DMS53 treated with DMSO at 0.1 percent for 48 hours (cell line): ENCODE measurements around the gene AKT1S1.

Experiments used
- DNase-seq: peaks from one replicate; lab custom pipeline; 2025; ENCODE audit not compliant: unreplicated experiment; lab: John Stamatoyannopoulos, UW

The AKT1S1 gene

DNA sequence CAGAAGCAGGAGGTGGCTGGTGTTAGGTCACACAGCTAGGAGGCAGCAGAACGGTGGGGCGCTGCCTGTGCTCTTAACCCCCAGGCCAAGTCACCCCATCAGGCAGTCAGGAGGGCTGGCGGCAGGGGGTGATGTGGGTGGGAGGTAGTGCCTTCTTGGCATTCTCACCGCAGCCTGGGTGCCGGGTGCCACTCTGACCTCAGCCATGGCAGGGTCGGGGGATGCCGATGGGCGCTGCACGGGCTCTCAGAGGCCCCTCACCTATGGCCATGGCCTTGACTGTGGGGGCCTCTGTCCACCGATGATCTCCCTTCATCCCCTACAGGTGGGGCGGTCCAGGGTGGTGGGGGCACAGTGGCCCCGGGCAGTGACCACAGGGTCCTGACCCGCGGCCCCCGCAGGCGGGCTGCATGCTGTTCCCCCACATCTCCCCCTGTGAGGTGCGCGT lies 20.6 kb downstream of the AKT1S1 start:
- no peak for DNase-seq

DNA sequence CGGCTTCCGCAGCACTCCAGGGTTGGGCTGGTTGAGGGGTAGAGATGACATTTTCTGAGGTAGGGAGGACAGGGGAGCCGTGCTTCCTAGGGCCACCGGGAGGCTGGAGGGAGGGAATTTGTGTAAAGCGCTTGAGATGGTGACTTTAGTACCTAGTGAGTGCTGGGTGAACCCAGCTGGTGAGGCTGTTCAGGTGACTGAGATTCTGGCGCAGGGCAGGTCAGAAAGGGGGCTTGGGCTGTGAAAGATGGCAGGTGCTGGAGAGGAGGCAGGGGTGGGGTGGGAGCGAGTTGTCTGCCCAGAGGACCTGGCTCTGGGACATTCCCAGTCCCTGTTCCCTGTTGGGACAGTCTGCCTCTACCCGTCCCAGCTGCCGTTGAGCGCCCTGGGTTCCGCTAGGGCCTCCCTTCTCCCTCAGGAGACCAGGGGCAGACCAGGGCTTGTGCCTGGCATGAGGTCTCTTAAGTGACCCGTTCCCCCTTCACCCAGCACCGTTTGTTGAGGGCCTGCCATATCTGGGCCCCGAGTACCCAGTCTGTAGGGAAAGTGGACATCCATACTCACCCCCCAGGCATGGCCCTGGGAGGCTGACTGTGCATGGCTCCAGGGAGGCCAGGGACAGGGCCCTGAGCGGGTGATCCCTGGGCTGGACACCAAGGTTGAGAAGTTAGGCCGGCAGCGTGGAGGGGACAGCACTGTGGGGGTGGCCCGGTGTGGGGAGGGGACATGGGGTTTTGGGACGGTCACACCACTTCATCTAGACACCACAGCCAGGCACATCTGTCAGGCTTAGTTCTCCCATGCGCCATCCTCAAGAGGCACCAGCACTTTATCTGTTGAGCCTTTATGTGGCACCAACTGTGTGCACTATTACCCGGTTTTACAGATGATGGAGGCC lies 21.2 kb downstream of the AKT1S1 start:
- no peak for DNase-seq

DNA sequence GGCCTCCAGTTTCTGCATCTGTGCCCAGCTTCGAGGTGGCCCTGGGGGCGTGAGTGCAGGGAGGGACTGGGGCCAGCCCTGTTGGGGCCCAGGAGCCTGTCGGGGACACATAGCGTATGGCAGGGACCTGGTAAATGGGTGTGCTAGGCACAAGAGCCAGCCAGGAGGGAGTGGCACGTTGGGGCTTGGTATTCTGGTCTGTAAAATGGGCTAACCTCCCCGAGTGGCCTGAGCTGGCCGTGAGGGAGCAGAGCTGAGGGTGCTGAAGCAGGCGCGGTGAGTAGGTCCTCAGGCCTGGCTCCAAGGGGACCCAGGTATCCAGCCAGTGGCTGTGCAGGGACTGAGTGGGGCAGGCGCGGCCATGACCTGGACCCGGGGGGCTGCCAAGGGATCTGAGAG lies 21.9 kb downstream of the AKT1S1 start:
- DNase-seq, result no peak

DNA sequence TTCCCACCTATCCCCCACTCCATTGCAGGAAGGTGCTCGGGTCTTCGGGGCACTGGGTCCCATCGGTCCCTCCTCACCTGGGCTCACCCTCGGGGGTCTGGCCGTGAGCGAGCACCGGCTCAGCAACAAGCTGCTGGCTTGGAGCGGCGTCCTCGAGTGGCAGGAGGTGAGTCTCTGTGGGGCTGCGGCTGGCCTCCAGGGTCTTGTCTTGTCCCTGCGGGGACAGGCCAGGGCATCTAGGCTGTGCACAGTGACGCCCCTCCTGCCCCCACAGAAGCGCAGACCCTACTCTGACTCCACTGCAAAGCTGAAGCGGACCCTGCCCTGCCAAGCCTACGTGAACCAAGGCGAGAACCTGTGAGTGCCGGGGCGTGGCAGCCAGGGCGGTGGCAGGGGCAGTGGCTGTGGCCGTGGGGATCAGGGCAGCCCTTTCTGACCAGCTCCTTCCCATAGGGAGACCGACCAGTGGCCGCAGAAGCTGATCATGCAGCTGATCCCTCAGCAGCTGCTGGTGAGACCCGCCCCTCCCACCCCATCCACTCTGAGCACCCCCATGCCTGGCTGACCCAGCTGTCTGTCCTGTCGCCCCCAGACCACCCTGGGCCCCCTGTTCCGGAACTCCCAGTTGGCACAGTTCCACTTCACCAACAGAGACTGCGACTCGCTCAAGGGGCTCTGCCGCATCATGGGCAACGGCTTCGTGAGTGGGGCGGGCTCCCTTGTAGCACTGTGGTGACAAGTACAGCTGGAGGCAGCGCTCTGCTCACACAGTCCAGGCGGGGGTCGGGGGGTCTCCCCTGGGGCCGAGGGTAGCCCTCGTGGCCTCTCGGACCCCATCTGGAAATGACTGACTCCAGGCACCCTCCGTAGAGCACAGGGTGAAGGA lies 22.5 kb downstream of the AKT1S1 start:
- DNase-seq, result no peak

DNA sequence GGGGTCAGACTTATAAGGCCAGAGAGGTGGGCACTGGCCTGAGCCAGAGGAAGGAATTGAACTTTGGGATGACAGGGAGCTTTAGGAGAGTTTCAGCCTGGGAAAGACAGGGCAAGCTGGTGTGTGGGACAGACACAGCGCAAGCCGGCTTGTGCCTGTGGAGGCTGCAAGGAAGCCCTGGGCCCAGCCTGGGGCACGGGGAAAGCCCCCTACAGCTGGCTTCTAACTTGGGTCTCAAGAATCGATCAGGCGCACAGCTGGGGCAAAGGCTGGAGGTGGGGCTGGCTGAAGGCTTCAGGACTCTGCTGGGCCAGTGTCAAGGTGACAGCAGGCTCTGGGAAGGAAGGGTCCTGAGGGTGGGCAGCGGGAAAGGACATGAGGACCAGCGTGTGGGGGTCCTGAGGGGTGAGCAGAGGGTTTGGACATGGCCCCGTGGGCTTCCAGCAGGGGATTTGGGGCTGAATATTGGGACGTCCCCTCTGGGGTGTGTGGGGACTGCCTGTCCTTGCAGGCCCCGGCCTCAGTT lies 23.2 kb downstream of the AKT1S1 start:
- no peak for DNase-seq

DNA sequence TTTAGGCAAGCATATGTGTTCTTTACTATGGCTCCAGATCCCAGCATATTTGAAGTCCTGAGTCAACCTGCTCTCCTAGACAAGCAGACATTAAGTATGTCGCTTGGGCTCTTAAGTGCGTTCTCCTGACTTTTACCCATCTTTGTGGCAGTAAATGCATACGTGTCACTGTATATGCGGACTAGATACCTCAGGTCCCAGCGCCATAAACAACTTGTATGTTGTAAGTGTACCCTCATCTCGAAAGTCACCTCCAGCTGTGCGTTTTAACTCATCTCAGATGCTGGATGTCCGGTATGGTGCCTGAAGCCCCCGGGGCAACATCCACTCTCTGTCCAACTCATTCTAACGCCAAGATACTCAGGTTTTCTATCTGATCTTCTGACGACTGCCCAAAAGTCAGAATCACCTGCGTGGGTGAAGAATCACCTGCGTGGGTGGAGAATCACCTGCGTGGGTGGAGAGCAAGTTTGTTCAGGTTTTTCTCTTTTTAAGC lies 24.5 kb downstream of the AKT1S1 start:
- no peak for DNase-seq

DNA sequence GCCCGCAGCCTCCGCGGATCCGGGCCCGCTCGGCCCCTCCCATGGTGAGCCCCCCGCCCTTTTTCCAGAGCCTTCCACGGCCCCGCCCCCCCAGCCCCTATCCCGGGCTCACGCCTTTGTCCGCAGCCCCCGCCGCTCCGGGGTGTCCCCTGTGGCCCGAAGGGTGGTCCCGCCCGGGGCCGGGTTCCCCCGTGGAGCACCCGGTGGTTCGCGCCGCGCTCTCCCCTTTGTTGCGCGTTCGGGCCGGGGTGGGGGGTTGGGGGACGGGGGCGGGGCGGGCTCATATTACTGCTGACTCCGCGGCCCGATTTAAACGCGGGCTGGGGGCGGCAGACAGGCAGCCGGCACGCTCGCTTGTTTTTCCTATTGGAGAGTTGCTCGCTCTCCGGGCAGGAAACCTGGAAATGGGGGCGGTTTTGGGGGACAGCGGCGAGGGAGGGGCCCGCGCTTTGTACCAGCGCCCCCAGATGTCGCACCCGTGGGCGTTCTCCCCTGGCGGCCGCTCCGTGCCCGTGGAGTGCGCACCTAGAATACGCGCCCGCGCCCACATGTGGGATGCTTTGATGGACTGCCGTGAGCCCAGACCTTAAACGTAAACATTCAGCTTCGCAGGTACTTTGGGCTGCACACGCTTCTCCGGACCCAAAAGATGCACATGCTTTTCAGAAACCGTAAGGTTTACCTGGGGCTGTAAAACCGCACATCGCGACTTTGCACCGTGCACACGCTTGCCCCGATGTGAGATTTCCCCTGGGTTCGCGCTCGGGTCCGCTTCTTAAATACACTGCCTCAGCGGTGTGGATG lies 25.5 kb downstream of the AKT1S1 start:
- DNase-seq, result no peak

DNA sequence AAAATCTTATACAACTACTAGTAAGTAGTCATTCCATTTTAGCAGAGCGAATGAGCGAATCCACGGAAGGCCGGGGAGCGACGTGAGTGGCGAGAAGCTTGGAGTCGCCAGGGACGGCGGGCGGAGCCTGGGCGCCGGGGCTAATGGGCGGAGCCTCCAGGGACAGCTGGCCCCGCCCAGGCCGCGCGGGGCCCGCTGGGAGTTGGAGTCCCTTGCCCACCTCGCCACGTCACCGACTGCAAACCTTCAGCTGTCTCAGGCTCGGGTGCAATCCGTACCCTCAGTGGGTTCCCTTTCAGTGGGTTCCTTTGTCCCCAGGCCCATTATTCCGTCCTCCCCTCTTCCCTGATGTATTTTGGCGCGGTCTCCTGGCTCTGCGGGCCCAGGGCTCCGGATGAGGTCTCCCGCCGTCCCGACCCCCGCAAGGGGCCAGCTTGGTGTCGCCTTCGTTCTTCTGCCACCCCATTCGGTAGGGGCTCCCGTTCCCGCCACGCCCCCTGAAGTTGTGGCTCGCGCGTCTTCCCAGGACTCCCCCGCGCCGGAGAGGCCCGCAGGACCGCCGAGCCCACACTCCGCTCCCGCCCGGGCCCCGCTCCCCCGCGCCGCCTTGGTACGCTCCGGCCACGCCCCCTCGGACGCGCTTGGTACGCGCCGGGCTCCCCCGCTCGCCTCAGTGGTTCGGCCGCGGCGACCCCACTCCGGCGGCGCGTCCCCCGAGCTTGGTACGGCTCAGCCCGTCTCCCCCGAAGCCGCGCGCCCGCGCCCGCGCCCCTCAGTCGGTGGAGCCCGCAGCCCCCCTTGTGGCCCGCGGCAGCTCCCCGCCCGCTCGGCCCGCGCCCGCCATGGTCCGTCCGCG lies 26.4 kb downstream of the AKT1S1 start, which contains the start of gene PTOV1:
TSS of gene PTOV1 (plus strand) at position 673 of the 856 bp plus-strand sequence.
- DNase-seq, result peak; percentile 64

DNA sequence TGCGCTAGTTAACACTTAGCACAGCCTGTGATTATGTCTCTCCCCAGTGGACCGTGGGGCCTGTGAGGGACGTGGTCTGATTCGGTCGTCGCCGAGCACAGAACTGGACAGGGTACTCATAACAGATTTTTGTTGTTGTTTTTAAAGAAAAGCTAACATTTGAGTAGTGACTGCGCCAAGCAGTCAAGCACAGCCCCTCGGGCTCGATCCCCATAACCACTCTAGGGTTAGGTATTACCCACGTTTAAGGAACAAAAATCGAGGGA lies 27.0 kb downstream of the AKT1S1 start:
- no peak for DNase-seq

DNA sequence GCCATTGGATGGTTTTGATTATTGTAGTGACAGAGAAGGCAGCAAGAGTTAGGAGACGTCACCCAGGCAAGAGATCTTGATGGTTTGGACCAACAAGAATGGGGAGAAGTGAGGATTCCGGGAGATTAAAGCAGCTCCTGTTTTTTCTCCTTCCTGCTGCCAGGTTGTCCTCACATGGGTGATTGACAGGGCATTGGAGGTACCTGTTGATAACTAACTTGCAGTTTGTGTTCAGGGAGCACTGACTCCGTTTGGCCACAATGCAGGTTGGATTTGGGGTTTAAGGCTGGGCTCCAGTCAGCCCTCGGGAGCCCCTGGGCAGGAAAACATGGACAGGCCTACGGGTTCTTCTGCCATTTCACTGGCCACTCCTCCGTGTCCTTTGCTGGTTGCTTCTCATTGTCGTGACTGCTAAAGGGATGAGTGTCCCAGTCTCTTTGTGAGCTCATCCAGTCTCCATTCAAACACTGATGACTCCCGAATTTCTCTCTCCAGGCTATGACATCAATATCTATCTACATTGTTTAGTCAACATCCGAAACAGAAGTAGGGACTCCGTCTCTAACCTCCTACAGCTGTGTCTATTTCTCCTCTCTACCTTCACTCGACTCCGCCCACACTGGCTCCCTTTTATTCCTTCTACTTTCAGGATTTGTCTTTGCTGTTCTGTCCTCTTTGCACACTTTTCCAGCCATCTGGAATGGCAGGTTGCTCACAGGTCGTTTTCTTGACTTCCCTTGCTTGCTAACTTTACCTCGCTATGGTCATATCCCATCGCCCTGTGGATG lies 27.5 kb downstream of the AKT1S1 start:
- peak; percentile 51 for DNase-seq

DNA sequence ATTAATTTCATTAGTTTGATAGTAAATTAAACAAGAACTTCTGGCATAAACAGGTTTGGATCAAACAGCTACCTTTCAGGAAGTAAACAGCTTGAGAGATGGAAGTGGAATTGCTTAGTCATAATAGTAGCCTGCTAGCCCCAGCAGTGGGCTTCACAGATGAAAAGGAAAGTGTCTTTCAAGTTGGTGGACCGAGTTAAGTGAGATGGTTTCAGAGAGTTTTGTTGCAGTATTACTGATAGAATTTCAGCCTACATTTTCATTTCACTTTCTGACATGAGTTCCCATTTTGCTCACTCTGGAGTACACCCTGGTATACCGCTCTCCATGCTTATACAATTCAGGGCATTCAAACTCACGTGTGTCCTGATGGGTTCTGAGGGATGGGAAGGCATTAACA lies 28.2 kb downstream of the AKT1S1 start:
- no peak for DNase-seq

DNA sequence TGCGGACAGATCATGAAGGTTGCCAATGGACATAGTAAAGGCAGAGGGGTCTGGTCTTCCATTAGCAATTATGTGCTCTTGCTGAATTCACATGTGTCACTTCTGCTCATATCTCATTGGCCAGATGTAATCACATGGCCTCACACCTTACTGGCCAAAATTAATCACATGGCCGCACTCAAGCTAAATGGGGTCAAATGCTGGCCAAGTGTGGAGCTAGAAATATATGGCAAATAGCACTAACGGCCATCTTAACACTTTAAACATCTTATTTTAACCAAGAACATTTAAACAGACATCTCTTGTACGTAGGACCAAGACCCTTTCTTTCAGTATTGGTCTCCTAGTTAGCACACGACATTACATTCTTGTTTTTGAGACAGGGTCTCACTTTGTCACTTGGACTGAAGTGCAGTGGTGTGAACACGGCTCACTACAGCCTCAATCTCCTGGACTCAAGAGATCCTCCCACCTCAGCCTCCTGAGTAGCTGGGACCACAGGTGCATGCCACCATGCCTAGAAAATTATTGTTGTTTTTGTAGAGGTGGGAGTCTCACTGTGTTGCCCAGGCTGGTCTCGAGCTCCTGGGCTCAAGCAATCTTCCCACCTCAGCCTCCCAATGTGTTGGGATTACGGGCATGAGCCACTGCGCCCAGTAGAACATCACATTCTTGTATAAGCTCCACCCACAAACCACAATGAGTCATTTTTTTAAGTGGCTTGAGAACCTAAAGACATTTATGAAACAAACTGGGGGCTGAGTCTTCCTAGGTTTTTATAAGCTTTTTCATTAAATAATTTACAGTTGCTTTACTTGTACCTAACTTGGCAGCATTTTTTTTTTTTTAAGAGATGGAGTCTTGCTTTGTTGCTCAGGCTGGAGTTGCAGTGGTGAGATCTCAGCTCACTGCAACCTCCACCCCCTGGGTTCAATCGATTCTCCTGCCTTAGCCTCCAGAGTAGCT lies 29.1 kb downstream of the AKT1S1 start:
- no peak for DNase-seq

DNA sequence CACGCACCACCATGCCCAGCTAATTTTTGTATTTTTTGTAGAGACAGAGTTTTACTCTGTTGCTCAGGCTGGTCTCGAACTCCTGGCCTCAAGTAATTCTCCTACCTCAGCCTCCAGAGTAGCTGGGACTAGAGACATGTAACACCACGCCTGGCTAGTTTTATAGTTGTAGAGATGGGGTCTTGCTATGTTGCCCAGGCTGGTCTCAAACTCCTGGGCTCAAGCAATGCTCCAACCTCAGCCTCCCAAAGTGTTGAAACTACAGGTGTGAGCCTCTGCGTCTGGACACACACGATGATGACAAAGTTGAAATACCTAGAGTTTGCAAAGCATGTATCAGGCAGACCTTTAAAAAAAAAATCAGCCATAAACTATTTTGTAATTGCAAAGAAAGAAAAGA lies 30.7 kb downstream of the AKT1S1 start:
- no peak for DNase-seq

DNA sequence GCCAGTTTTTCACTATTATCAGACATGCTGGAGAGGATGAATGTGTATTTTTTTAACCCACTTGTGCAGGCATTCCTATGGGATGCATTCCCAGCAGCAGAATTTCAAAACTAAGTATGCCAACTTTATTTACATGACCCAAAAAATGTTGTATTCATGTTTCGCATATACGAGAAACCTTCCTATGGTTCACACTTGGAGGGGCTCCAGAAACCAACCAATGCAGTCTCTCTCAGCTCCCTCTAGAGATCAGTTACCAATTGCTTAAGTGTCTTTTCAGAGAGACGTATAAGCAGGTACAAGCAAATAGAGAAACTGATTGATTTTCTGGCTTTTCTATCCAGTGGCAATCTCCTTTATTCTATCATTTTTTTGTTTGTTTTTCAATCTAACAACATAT lies 31.7 kb downstream of the AKT1S1 start:
- no peak for DNase-seq

DNA sequence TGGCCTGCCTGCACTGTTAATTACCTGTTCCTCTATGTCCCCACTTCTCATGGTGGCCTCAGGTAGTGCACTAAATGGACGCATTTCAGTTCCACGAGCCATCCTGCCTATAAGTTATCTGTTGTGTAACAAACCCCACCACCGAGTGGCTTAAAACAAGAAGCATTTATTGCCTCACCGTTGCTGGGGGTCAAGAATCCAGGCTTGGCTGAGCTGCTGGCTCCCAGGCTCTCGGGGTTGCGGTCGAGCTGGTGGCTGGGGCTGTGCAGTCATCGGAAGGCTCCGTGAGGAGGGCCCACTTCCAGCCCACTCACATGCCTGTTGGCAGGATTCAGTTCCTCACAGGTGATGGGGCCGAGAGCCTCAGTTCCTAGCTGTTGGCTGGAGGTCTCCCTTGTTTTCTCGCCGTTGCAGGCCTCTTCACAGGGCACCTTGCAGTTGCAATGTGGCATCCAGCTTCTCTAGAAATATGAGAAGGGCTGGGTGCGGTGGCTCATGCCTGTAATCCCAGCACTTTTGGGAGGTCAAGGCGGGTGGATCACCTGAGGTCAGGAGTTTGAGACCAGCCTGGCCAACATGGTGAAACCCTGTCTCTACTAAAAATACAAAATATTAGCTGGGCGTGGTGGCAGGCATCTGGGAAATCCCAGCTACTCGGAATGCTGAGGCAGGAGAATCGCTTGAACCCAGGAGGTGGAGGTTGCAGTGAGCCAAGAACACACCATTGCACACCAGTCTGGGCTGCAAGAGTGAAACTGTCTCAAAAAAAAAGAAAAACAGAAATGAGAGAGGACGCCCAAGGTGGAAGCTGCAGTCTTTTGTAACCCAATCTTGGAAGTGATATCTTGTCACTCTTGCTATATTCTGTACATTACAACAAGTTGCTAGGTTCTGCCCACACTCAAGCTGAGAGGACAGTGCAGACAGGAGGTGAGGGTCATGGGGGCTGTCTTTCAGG lies 32.7 kb downstream of the AKT1S1 start:
- no peak for DNase-seq

DNA sequence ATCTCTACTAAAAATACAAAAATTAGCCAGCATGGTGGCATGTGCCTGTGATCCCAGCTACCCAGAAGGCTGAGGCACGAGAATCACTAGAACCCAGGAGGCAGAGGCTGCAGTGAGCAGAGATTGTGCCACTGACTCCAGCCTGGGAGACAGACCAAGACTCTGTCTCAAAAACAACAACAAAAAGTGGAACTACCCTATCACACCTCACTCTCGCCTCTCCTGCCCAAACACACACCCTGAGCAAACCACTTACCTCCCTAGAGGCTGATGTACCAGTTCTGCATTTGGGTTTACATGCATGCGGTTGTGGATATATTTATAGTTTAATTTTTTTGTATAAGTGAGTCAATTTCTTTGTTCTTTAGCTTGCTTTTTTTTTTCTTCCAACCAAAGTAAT lies 33.9 kb downstream of the AKT1S1 start:
- DNase-seq, result no peak

DNA sequence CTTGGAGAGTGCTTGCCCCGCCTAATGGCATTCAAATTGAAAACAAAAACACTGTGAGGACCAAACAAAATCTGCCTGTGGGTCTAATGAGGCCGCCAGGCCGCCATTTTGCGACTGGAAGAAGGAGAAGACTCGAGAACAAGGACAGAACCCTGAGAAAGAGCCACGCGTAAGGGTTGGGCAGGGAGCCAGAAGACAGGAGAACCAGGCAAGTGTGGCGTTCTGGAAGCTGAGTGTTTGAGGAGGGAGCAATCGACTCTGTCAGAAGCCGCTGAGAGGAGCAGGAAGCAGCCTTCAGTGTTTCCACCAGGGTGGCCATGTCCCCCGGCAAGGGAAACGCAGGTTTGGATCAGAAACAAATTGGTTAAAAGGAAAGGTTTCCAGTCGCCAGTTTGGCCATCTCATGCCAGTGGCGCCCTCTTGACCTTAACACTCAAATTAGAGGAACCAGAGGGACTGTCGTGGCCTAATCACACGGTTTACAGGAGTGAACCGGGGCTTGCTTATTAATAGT lies 36.4 kb downstream of the AKT1S1 start:
- DNase-seq, result no peak
